Aorta (tissue), 5 donors: ENCODE data around the gene ZNF784. TPM values are rescaled to one million over a fixed set of nuclear protein-coding genes. Genes with fewer than 3 reads are reported as not detected.
A peak's percentile ranks its signal among the peaks of the same experiment; 100 is the strongest.

Source experiments
- ATAC-seq: fragments of 200-7000 bp; cut with Tn5 transposase; one replicate; pipeline ENCODE4 v1.9.1; 2022; ENCODE audit warnings: moderate library complexity; ENCODE audit not compliant: low FRiP score
- DNase-seq, 2 donors: peaks; one replicate each; pipeline ENCODE4 v3.0.0-alpha.2; 2020
- H3K27ac ChIP-seq, 2 donors: one replicate each; pipeline ENCODE4 v1.5.1; 2013; ENCODE audit warnings: low read length in 2 of 2, mild to moderate bottlenecking in 2 of 2, moderate library complexity in 2 of 2, control low read depth in 1 of 2, inconsistent platforms in 1 of 2, low read depth in 1 of 2
- H3K27me3 ChIP-seq, 2 donors: one replicate each; pipeline ENCODE4 v1.6.1; 2013; ENCODE audit warnings: control low read depth in 1 of 2, low read length in 1 of 2, mild to moderate bottlenecking in 1 of 2, moderate library complexity in 1 of 2; ENCODE audit not compliant: insufficient read depth in 2 of 2, control insufficient read depth in 1 of 2
- H3K36me3 ChIP-seq, 2 donors: one replicate each; pipeline ENCODE4 v1.6.1; 2013; ENCODE audit warnings: control low read depth in 1 of 2, low read length in 1 of 2, mild to moderate bottlenecking in 1 of 2; ENCODE audit not compliant: insufficient read depth in 2 of 2, control insufficient read depth in 1 of 2
- H3K4me1 ChIP-seq, 2 donors: one replicate each; pipeline ENCODE4 v1.6.1; 2013; ENCODE audit warnings: low read length in 2 of 2, control low read depth in 1 of 2, mild to moderate bottlenecking in 1 of 2, moderate library complexity in 1 of 2; ENCODE audit not compliant: insufficient read depth in 2 of 2, control insufficient read depth in 1 of 2
- H3K4me3 ChIP-seq, 2 donors: one replicate each; pipeline ENCODE4 v1.5.1; 2013; ENCODE audit warnings: low read length in 2 of 2, control low read depth in 1 of 2, mild to moderate bottlenecking in 1 of 2
- H3K9me3 ChIP-seq: one replicate; pipeline ENCODE4 v1.6.1; 2013; ENCODE audit warnings: mild to moderate bottlenecking, low read length; ENCODE audit not compliant: control insufficient read depth
- WGBS, 2 donors: extraction: QIAGEN DNeasy Blood & Tissue Kit; methylation state at CpG; one replicate each; pipeline ENCODE4 v1.1.7; 2013; 5-methylcytosine and 5-hydroxymethylcytosine counted together
- intact Hi-C, 2 donors: fragments of 100-400 bp; cut with DNase I; formaldehyde crosslinking; loops; one replicate each; pipeline versions ENCODE4 v1.14.2 to v1.15.0; 2022
- polyA plus RNA-seq, 2 donors: library from polyadenylated mRNA; stranded (reverse); fragments of 200-250 nt; gene quantifications; one replicate each; pipeline ENCODE4 v1.2.3, GENCODE V29; 2013
- total RNA-seq, 2 donors: library from RNA; stranded (reverse); fragmentation: NEBNext Ultra II Directional; extraction: Animal tissue kit (Norgen Biotek cat#: 25700); gene quantifications; one replicate each; pipeline ENCODE4 v1.2.1, GENCODE V29; 2021
- donor health status: healthy with polysubstance abuse.
- donor health status: Bipolar disorder and iron deficiency.
- donor health status: DM: no; HTN: no; CAD: no.
- donor health status: DM: no; HTN: no; CAD: no.
- donor health status: DM: yes; HTN: yes; CAD: no.

ZNF784 gene
- total and polyA plus RNA-seq, 4 donors = 4.8 to 27.2 (median 5.2) TPM

DNA sequence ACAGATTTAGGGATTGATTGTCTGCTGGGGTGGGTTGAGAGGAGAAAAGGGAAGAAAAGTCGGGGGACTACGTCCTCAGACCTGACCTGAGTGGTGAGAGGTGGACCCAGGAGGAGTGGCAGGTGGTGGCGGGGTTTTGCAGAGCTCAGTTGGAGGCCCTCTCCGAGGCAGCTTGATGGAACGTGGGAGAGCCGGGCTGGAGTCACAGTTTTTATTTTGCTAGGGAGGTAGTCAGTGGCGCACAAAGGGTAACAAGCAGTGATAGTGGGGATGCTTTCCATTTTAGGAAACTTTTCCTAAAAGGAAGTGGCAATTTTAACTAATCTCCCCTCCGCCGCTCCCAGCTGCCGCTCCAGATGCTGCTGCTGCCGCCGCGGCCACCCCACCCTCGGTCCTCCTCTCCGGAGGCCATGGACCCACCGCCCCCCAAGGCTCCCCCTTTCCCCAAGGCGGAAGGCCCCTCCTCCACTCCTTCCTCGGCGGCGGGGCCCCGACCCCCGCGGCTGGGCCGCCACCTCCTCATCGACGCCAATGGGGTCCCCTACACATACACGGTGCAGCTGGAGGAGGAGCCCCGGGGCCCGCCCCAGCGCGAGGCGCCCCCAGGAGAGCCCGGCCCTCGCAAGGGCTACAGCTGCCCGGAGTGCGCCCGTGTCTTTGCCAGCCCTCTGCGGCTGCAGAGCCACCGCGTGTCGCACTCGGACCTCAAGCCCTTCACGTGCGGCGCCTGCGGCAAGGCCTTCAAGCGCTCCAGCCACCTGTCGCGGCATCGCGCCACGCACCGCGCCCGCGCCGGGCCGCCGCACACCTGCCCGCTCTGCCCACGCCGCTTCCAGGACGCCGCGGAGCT is 18.0 kb upstream of the ZNF784 start:
- peak; percentile 8 for ATAC-seq
- Histone ChIP-seq H3K36me3 (no peaks in the 10 kb centered on the region), H3K9me3 (no peaks in the 10 kb centered on the region), H3K27ac (peak overlapping the region; percentile 10 to 34), H3K4me1 (peaks cover 0 to 3% of the 10 kb centered on the region in 2 donors), H3K4me3 (peak overlapping the region; percentile 7 to 66), H3K27me3 (no peaks in the 10 kb centered on the region)
- WGBS, 2 donors = 0 to 1% methylated on average over 48 to 65 of the region's 65 CpGs
- DNase-seq = peak; percentile 66 to 80
- intact Hi-C loops = no loop called here

DNA sequence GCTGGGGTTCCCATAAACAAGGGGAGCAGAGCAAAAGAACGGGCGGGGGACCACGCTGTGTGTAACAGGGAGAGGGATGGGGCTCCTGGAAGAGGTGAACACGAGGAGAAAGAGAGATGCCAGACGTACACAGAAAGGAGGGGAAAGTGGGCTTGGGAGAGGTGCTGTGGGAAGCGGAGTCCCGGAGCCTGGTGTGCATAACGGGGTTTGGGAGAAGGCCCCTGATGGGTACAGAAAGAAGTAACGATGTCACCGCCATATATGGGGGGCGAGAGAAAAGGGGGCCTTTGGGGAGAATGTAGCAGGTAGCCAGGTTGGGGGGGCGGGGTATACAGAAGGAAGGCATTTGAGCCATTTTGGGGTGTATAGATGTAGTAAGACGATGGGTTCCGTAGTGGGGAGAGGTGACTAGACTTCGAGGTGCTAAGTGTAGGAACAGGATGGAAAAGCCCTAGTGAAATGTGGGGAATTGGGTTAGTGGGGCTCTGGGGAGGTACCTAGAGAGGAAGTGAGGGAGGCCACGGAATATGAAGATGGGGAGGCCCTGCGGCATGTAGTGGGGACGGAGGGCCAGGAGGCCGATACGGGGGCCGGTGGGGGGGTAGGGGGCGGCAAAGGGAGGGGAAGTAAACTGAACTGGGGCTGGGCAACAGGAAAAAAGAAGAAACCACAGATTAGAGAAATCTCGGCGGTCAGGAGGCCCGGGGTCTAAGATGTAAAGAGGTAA is 17.2 kb upstream of the ZNF784 start:
- peak overlapping the region; percentile 66 to 89 for H3K4me3 ChIP-seq
- intact Hi-C loops = no loop called here
- no peaks in the 10 kb centered on the region for H3K9me3 ChIP-seq
- H3K27ac ChIP-seq = peak overlapping the region; percentile 58 to 59
- peaks cover 0 to 3% of the 10 kb centered on the region in 2 donors for H3K4me1 ChIP-seq
- WGBS, 2 donors = 1% methylated on average over 25 of the region's 25 CpGs
- H3K36me3 ChIP-seq = no peaks in the 10 kb centered on the region
- no peaks in the 10 kb centered on the region for H3K27me3 ChIP-seq
- DNase-seq = peak in 1 of 2 donors; percentile 44
- ATAC-seq = no peak

DNA sequence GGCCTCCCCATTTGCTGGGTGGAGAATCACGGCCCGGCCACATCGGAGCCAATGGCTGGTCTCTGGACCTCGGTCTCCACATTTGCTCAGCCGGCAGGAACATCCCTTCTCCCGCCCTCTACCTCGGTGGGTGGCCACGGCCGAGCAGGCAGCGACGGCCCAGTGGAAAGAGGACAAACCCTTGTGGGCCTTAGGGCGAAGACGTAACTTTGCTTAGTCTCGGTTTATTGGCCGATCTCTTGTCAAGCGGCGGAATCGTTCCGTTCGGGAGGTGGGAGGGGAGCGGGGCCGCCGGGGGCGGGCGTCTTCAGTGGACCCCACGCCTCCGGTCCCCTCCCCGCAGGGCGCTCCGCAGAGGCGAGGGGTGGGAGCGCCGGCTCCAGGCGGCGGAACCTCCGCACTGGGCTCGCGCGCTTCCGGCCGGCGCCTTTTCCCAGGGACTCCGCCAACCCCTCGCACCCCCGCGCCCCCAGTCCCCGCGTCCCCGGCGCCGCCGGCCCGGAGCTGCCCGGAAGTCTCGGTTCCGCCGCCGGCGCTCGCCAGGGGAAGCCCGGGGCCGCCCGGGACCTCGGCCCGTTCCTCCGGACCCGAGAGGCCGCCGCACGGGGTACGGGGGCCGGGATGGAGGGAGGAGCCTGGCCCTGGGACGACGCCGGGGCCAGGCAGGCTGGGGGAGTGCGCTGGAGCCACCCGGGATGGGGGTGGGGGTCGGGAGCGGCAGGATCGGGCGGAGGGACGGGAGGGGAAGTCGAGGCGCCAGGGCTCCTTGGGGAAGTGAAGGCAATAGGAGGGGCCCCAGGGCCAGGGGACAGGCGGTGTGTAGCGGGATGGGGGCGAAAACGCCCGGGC is 16.4 kb upstream of the ZNF784 start, which contains the start of gene ZNF580:
Gene ZNF580 (plus strand): TSS at position 426 of the 849 bp plus-strand sequence. CDS start 1,507 bp downstream, outside the sequence.
- DNase-seq = peak; percentile 78 to 90
- H3K27ac ChIP-seq = peak within 1 kb of the TSS; percentile 58 to 59
- H3K36me3 ChIP-seq = no peaks in the 10 kb centered on the region
- no peaks in the 10 kb centered on the region for H3K27me3 ChIP-seq
- intact Hi-C loops = no loop called here
- peaks cover 0 to 3% of the 10 kb centered on the region in 2 donors for H3K4me1 ChIP-seq
- H3K4me3 ChIP-seq = peak within 1 kb of the TSS; percentile 66 to 89
- 1% methylated on average over 65 to 89 of the region's 89 CpGs for WGBS, 2 donors
- peak; percentile 82 for ATAC-seq
- H3K9me3 ChIP-seq = no peaks in the 10 kb centered on the region

DNA sequence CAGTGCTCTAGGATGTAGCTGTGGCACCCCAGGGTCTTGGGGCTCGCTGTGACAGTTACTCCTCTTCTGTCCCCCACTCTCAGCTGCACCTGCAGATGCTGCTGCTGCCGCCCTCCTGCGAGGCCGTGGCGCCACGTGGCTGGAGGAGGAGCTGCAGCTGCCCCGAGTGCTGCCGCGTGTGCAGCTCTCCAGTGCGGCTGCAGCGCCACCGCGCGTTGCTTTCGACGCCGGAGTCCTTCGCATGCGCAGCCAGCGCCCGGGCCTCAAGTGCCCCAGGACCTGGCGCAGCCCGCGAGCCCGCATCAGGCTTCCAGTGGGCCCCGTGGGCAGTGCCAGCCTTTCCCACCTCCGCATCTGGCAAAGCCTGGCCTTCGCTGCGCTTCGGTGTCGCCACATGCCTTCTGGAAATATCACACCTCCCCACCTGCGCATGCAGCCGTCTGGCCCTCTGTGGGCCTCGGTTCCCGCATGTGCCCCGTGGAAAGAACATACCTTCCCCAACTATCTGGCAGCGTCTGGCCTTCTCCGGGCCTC is 15.7 kb upstream of the ZNF784 start:
- Histone ChIP-seq H3K27me3 (no peaks in the 10 kb centered on the region), H3K36me3 (no peaks in the 10 kb centered on the region), H3K27ac (peak overlapping the region in 1 of 2 donors; percentile 50), H3K4me1 (peaks cover 0 to 3% of the 10 kb centered on the region in 2 donors), H3K9me3 (no peaks in the 10 kb centered on the region), H3K4me3 (peak overlapping the region; percentile 66 to 89)
- intact Hi-C loops = no loop called here
- 6% methylated on average over 26 to 38 of the region's 38 CpGs for WGBS, 2 donors
- ATAC-seq (peak; percentile 50), DNase-seq (peak; percentile 82 to 91)

DNA sequence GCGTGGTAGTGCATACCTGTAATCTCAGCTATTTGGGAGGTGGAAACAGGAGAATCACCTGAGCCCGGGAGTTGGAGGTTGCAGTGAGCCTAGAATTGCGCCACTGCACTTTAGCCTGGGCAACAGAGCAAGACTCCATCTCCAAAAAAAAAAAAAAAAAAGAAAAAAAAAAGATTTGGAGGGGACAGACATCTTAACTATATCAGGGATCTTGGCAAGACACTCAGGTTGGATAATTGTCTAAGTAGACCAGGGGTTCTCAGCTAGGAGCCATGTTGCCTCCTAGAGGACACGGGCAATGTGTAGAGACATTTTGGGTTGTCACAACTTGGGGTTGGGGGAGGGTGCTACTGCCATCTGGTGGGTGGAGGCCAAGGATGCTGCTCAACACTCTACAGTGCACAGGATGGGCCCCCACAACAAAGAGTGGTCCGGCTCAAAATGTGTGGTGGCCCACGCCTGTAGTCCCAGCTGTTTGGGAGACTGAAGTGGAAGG is 14.5 kb upstream of the ZNF784 start:
- ATAC-seq = no peak
- H3K36me3 ChIP-seq = no peaks in the 10 kb centered on the region
- H3K27ac ChIP-seq = no peak overlapping the region
- intact Hi-C loops = no loop called here
- H3K27me3 ChIP-seq = no peaks in the 10 kb centered on the region
- peaks cover 0 to 3% of the 10 kb centered on the region in 2 donors for H3K4me1 ChIP-seq
- no peaks in the 10 kb centered on the region for H3K9me3 ChIP-seq
- 65 to 81% methylated on average over 6 of the region's 6 CpGs for WGBS, 2 donors
- no peak overlapping the region for H3K4me3 ChIP-seq
- peak; percentile 50 to 78 for DNase-seq

DNA sequence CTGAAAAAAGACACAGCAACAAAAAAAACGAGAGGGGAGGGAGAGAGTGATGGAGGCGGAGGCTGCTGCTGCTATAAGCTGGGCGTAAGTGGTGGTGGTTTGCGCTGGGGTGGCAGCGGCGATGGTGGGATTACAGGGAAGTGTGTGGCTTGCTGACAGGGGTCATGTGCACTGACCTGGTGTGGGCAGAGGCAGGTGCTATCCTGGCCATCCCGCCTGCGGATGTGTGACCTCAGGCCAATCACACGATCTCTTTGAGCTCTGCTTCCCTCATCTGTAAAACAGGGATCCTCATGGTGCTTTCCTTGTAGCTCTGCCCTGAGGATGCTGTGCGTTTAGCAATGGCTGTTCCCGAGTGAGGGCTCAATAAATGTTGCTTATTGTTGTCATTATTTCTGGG is 13.2 kb upstream of the ZNF784 start:
- Histone ChIP-seq H3K27ac (no peak overlapping the region), H3K9me3 (no peaks in the 10 kb centered on the region), H3K4me1 (no peaks in the 10 kb centered on the region), H3K4me3 (no peak overlapping the region), H3K27me3 (no peaks in the 10 kb centered on the region), H3K36me3 (no peaks in the 10 kb centered on the region)
- intact Hi-C loops = no loop called here
- ATAC-seq = no peak
- 74 to 80% methylated on average over 11 of the region's 11 CpGs for WGBS, 2 donors
- DNase-seq = peak in 1 of 2 donors; percentile 45

DNA sequence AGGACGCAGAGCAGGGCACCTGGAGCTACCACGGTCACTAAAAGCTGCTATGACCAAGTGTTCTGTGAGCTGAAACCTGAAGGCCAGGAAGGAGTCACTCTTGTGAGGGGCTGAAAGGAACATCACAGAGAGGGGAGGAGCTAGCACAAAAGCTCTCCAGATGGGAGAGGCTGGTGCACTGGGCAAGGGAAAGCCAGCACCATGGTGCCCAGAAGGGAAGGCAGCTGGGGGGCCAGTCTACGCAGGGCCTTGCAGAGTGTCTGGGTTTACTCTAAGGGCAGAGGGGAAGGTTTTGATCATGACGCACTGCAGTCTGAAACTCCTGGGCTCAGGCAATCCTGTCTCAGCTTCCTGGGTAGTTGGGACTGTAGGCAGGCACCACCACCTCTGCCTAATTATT is 12.4 kb upstream of the ZNF784 start:
- ATAC-seq = no peak

More for the DNA sequence above, 12.4 kb upstream of the ZNF784 start:
- no peak overlapping the region for H3K4me3 ChIP-seq
- intact Hi-C loops = no loop called here
- WGBS, 2 donors = 83% methylated on average over 4 of the region's 4 CpGs
- no peaks in the 10 kb centered on the region for H3K9me3 ChIP-seq
- H3K27me3 ChIP-seq = no peaks in the 10 kb centered on the region
- DNase-seq = no peak
- H3K27ac ChIP-seq = peak overlapping the region in 1 of 2 donors; percentile 29
- no peaks in the 10 kb centered on the region for H3K36me3 ChIP-seq
- H3K4me1 ChIP-seq = no peaks in the 10 kb centered on the region
